ENCODE data around the gene CPNE5. TPM values are rescaled to one million over a fixed set of nuclear protein-coding genes. Genes with fewer than 3 reads are reported as not detected.

The CPNE5 gene
- total RNA-seq, 1 experiment from 2014 or later = not detected

DNA sequence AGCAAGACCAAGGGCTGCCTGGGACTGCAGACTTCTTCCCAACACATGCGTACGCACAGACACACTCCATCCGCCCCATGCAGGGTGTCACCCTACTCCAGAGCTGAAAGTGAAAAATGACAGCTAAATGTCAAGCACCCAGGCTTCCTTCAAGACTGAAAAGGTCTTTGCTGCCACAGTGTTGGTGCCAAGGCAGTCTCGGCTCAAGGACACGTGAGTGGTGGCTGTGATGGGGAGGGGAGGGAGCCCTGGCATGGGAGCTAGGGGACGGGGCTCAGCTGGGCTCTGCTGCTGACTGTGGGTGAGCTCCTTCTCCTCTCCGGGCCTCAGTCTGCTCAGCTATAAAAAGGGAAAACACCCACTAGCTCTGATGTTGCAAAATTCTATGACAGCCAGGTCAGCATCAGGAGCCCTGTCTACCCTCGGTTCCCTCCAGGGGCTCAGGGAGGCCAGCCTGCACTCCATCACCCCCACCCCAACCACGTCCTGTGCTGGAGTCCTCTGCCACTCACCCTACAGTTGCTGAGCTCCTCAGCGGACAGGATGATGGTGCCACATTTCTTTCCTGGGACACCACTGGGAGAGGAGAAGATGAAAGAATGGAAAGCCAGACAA, 47.6 kb downstream of the CPNE5 start:
- intact Hi-C loops (cut with micrococcal nuclease) = no loop called here
- Histone ChIP-seq H3F3A (ENCODE audit: low read length, unreplicated experiment) (no peaks in the 10 kb centered on the region), H3K27ac (ENCODE audit: low read length) (no peak overlapping the region), H3K9me2 (replicated peaks; ENCODE audit: low read length) (no peaks in the 10 kb centered on the region), H3K9ac (ENCODE audit: low read length) (no peak overlapping the region), H3K4me3 (ENCODE audit: low read length) (no peak overlapping the region), H3K4me1 (ENCODE audit: insufficient read depth, low read length) (no peaks in the 10 kb centered on the region), H3K9me3 (ENCODE audit: low read length) (no peaks in the 10 kb centered on the region), H3K4me2 (ENCODE audit: low read length) (no peak overlapping the region), H4K20me1 (ENCODE audit: low read length) (no peaks in the 10 kb centered on the region), H2AFZ (ENCODE audit: low read length) (no peak overlapping the region), H3K79me2 (ENCODE audit: low read length) (no peaks in the 10 kb centered on the region), H3K36me3 (ENCODE audit: low read depth, low read length) (no peaks in the 10 kb centered on the region), H3K27me3 (ENCODE audit: low read length) (peaks cover 12% of the 10 kb centered on the region; the same call in 1 of the 2 replicates)
- DNase-seq = no peak
- POLR2A ChIA-PET (ENCODE audit: unreplicated experiment) = no interaction called here
- no TSS peak for BruUV-seq (replicated peaks)
- CTCF ChIA-PET = no interaction called here
- ATAC-seq = no peak
- no peak for TF ChIP-seq EZH2phosphoT487 (IDR thresholded peaks at IDR 0.05; ENCODE audit: borderline replicate concordance, low read length)
- TF ChIP-seq EZH2 (IDR thresholded peaks at IDR 0.05; ENCODE audit: low read length, unreplicated experiment) = no peak
- TF ChIP-seq, protein P1, sequence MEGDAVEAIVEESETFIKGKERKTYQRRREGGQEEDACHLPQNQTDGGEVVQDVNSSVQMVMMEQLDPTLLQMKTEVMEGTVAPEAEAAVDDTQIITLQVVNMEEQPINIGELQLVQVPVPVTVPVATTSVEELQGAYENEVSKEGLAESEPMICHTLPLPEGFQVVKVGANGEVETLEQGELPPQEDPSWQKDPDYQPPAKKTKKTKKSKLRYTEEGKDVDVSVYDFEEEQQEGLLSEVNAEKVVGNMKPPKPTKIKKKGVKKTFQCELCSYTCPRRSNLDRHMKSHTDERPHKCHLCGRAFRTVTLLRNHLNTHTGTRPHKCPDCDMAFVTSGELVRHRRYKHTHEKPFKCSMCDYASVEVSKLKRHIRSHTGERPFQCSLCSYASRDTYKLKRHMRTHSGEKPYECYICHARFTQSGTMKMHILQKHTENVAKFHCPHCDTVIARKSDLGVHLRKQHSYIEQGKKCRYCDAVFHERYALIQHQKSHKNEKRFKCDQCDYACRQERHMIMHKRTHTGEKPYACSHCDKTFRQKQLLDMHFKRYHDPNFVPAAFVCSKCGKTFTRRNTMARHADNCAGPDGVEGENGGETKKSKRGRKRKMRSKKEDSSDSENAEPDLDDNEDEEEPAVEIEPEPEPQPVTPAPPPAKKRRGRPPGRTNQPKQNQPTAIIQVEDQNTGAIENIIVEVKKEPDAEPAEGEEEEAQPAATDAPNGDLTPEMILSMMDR (conservative IDR thresholded peaks at IDR 0.05; ENCODE audit: low read depth, low read length) = no peak

DNA sequence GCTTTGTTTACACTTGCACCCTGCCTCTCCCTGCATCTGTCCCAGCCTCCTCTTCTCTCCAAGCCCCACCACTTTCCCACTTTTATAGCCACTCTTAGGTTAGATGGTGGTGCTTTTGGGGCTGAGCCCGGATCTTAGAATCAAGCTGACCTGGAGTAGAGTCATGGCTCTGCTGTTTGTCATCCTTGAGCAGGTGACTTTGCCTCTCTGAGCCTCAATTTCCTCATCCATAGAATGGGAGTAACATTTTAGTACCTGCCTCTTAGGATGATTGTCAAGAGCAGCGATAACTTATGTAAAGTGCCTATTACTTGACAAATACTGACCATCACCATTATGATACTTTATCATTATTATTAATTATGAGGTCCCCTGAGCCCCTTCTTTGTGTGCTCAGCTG, 48.2 kb downstream of the CPNE5 start:
- no peak for ATAC-seq
- no peak overlapping the region for H3K4me2 ChIP-seq (ENCODE audit: low read length)
- no peaks in the 10 kb centered on the region for H3F3A ChIP-seq (ENCODE audit: low read length, unreplicated experiment)
- ChIA-PET CTCF (no interaction called here), POLR2A (ENCODE audit: unreplicated experiment) (no interaction called here)
- TF ChIP-seq, protein P1 (conservative IDR thresholded peaks at IDR 0.05; ENCODE audit: low read depth, low read length) = no peak
- TF ChIP-seq EZH2phosphoT487 (IDR thresholded peaks at IDR 0.05; ENCODE audit: borderline replicate concordance, low read length) (no peak), EZH2 (IDR thresholded peaks at IDR 0.05; ENCODE audit: low read length, unreplicated experiment) (no peak)
- no peaks in the 10 kb centered on the region for H3K9me3 ChIP-seq (ENCODE audit: low read length)
- H3K79me2 ChIP-seq (ENCODE audit: low read length) = no peaks in the 10 kb centered on the region
- no peaks in the 10 kb centered on the region for H3K4me1 ChIP-seq (ENCODE audit: insufficient read depth, low read length)
- no peak overlapping the region for H2AFZ ChIP-seq (ENCODE audit: low read length)
- H3K36me3 ChIP-seq (ENCODE audit: low read depth, low read length) = no peaks in the 10 kb centered on the region
- H3K4me3 ChIP-seq (ENCODE audit: low read length) = no peak overlapping the region
- intact Hi-C loops (cut with micrococcal nuclease) = no loop called here
- no TSS peak for BruUV-seq (replicated peaks)
- no peaks in the 10 kb centered on the region for H3K9me2 ChIP-seq (replicated peaks; ENCODE audit: low read length)
- H3K27ac ChIP-seq (ENCODE audit: low read length) = no peak overlapping the region
- H4K20me1 ChIP-seq (ENCODE audit: low read length) = no peaks in the 10 kb centered on the region
- no peak for DNase-seq
- no peak overlapping the region for H3K9ac ChIP-seq (ENCODE audit: low read length)
- H3K27me3 ChIP-seq (ENCODE audit: low read length) = peaks cover 12% of the 10 kb centered on the region; the same call in 1 of the 2 replicates

DNA sequence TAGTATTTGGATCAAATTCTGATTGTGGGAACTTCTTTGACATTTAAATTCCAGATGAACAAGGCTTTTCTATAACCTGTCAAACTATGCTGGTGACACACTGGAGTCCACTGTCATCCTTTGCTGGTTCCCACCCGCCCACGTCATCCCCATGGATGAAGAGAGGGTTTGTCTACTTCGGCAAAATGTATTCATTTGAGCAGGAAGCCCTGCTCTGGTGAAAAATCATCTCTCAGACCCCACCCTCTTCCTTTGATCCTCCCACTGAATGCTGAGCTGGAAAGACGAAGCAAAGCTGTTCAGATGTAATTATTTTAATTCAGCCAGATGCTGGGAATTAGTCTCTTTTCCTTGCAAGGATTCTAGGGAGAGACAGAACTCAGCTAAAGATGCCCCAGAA, 50.5 kb downstream of the CPNE5 start:
- H3K9me3 ChIP-seq (ENCODE audit: low read length) = no peaks in the 10 kb centered on the region
- no peak overlapping the region for H3K27ac ChIP-seq (ENCODE audit: low read length)
- CTCF ChIA-PET = interaction anchor here (0.6 kb wide), 1 partner anchor 259 kb away, joined by 3 read pairs; no protein-coding TSS in a partner anchor
- H3F3A ChIP-seq (ENCODE audit: low read length, unreplicated experiment) = no peaks in the 10 kb centered on the region
- H3K27me3 ChIP-seq (ENCODE audit: low read length) = peaks cover 12% of the 10 kb centered on the region; the same call in 1 of the 2 replicates
- ATAC-seq (no peak), DNase-seq (no peak)
- no peaks in the 10 kb centered on the region for H3K4me1 ChIP-seq (ENCODE audit: insufficient read depth, low read length)
- no peak overlapping the region for H3K9ac ChIP-seq (ENCODE audit: low read length)
- BruUV-seq (replicated peaks) = no TSS peak
- H3K4me2 ChIP-seq (ENCODE audit: low read length) = no peak overlapping the region
- POLR2A ChIA-PET (ENCODE audit: unreplicated experiment) = no interaction called here
- intact Hi-C loops (cut with micrococcal nuclease) = no loop called here
- TF ChIP-seq EZH2 (IDR thresholded peaks at IDR 0.05; ENCODE audit: low read length, unreplicated experiment) (no peak), EZH2phosphoT487 (IDR thresholded peaks at IDR 0.05; ENCODE audit: borderline replicate concordance, low read length) (no peak)
- TF ChIP-seq, protein P1 (conservative IDR thresholded peaks at IDR 0.05; ENCODE audit: low read depth, low read length) = no peak
- no peak overlapping the region for H3K4me3 ChIP-seq (ENCODE audit: low read length)
- no peaks in the 10 kb centered on the region for H3K79me2 ChIP-seq (ENCODE audit: low read length)
- H4K20me1 ChIP-seq (ENCODE audit: low read length) = no peaks in the 10 kb centered on the region
- H3K36me3 ChIP-seq (ENCODE audit: low read depth, low read length) = no peaks in the 10 kb centered on the region
- no peak overlapping the region for H2AFZ ChIP-seq (ENCODE audit: low read length)
- H3K9me2 ChIP-seq (replicated peaks; ENCODE audit: low read length) = no peaks in the 10 kb centered on the region
